Measurements from ENCODE around the gene LRP1.

Gene LRP1

GRCh38 chr12:57229634-57230380 lies 101.5 kb downstream of the LRP1 start, which contains the start of gene SHMT2:
SHMT2 (plus strand) TSS chr12:57229711; CDS start chr12:57229779, 68 bp downstream.
- TF ChIP-seq CTCF (IDR thresholded peaks at IDR 0.05; ENCODE audit: low read depth, low read length): no peak
- H3K4me3 ChIP-seq (ENCODE audit: low read depth, low read length): peak within 1 kb of the TSS; percentile 94

GRCh38 chr12:57230381-57231155 lies 102.3 kb downstream of the LRP1 start:
- TF ChIP-seq CTCF (IDR thresholded peaks at IDR 0.05; ENCODE audit: low read depth, low read length): no peak
- H3K4me3 ChIP-seq (ENCODE audit: low read depth, low read length): peak overlapping the region; percentile 94

GRCh38 chr12:57231276-57232021 lies 103.2 kb downstream of the LRP1 start:
- TF ChIP-seq CTCF (IDR thresholded peaks at IDR 0.05; ENCODE audit: low read depth, low read length): no peak
- H3K4me3 ChIP-seq (ENCODE audit: low read depth, low read length): peak overlapping the region; percentile 94

- H3K4me3 ChIP-seq (ENCODE audit: low read depth, low read length): no peak overlapping the region
- no peak for TF ChIP-seq CTCF (IDR thresholded peaks at IDR 0.05; ENCODE audit: low read depth, low read length)
Measured at GRCh38 chr12:57232156-57232756, 104.0 kb downstream of the LRP1 start.

GRCh38 chr12:57233357-57234232 lies 105.3 kb downstream of the LRP1 start:
- H3K4me3 ChIP-seq (ENCODE audit: low read depth, low read length): no peak overlapping the region

More at GRCh38 chr12:57233357-57234232, 105.3 kb downstream of the LRP1 start:
- TF ChIP-seq CTCF (IDR thresholded peaks at IDR 0.05; ENCODE audit: low read depth, low read length): no peak
